HG02642 (cell line): Measurements from ENCODE around the gene ADAT3.

Source experiments
- ATAC-seq: cut with Tn5 transposase; IDR thresholded peaks from one replicate; pipeline ENCODE4 v1.9.1; 2021; ENCODE audit warnings: mild to moderate bottlenecking; ENCODE audit not compliant: unreplicated experiment, poor library complexity

ADAT3 gene

GRCh38 chr19:1905110-1905862 is at the start of gene ADAT3, which contains the start of gene SCAMP4:
Gene ADAT3 (plus strand): TSS chr19:1905399. CDS start chr19:1912048, 6,649 bp downstream.
Gene SCAMP4 (plus strand): TSS chr19:1905399. CDS start chr19:1915020, 9,621 bp downstream.
- peak; percentile 84 for ATAC-seq

DNA sequence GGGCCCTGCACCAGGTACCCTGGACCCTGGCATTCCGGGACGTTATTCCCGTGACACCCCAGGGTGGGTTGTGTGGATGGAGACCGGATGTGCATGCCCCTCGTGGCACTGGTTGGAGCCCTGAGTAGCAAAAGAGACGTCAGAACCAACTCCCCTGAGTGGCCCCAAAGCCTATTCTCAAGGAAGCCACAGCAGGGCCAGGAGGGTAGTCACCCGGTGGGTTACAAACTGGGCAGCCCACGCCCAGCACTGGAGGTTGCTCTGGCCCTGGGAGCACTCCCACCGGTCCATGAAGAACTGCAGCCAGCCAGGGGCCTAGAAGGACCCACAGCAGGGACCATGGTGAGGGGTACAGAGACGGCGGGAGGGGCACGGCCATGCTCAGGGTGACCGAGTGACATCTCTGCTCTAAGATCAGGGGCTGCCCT is 49.4 kb upstream of the ADAT3 start:
- no peak for ATAC-seq

DNA sequence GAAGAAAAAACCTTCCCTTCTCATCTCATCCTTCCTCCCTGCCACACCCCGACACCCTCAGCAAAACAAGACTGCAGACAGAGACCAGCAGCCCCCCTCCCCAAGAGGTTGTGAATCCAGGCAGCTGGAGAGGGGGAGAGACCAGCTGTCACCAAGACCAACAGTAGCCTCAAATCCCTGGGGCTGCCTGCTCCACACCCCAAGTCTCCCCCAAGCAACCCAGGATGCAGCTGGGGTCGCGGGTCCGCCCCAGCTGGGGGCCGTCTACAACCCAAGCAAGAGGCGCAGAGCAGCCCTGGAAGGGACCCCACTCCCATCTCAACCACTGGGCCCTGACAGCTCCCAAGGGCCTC is 48.9 kb upstream of the ADAT3 start:
- ATAC-seq: no peak

- peak; percentile 25 for ATAC-seq
Measured at GRCh38 chr19:1856698-1857603, 48.2 kb upstream of the ADAT3 start.

GRCh38 chr19:1857648-1858326 is 47.4 kb upstream of the ADAT3 start:
- ATAC-seq: no peak

GRCh38 chr19:1858412-1859081 is 46.7 kb upstream of the ADAT3 start:
- no peak for ATAC-seq

DNA sequence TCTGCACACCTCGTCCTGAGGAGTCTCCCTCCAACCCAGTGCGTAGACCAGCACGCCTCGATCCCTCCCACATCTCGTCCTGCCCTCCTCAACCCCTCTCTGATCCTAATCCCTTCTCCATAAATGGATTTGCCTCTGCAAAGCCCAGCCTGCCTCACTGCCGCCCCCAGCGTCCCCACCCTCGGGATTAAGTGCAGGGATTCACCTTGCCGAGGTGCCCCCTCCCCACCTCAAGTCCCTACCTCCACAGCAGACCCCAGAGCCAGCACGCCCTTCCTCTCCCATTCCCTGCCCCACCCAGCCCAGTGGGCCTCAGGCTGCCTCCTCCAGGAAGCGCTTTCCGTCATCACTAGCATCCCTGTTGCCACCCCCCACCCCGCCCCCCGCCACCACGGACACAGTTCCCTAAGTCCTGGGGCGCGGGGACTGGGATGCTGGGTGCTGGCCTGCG is 45.8 kb upstream of the ADAT3 start:
- ATAC-seq: no peak

GRCh38 chr19:1860042-1860775 is 45.0 kb upstream of the ADAT3 start:
- ATAC-seq: no peak

- ATAC-seq: no peak
Measured at GRCh38 chr19:1860821-1861598, 44.2 kb upstream of the ADAT3 start.

- ATAC-seq: no peak
Measured at GRCh38 chr19:1861599-1862031, 43.6 kb upstream of the ADAT3 start.

GRCh38 chr19:1862068-1862423 is 43.2 kb upstream of the ADAT3 start:
- ATAC-seq: no peak

- peak; percentile 16 for ATAC-seq
Measured at GRCh38 chr19:1862424-1863327, 42.5 kb upstream of the ADAT3 start.

DNA sequence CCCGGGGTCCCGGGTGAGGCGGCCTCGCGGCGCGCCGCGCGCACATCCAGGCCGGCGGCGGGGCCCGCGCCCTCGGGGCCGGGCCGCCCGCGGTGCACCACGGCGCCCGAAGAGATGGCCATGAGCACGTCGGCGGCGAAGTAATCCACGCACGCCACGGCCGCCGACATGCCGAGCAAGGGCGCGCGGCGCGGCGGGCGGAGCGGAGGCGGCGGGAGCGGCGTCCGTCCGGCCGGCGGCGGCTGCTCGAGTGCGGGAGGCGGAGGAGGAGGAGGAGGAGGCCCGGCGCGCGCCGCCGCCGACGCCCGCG is 41.9 kb upstream of the ADAT3 start, which contains the start of gene KLF16:
Gene KLF16, minus strand, starts transcription at position 252 of the 310 bp plus-strand sequence. Its CDS starts 82 bp downstream, at position 170.
- ATAC-seq: peak; percentile 6

- peak; percentile 64 for ATAC-seq
Measured at GRCh38 chr19:1863638-1864479, 41.3 kb upstream of the ADAT3 start.

DNA sequence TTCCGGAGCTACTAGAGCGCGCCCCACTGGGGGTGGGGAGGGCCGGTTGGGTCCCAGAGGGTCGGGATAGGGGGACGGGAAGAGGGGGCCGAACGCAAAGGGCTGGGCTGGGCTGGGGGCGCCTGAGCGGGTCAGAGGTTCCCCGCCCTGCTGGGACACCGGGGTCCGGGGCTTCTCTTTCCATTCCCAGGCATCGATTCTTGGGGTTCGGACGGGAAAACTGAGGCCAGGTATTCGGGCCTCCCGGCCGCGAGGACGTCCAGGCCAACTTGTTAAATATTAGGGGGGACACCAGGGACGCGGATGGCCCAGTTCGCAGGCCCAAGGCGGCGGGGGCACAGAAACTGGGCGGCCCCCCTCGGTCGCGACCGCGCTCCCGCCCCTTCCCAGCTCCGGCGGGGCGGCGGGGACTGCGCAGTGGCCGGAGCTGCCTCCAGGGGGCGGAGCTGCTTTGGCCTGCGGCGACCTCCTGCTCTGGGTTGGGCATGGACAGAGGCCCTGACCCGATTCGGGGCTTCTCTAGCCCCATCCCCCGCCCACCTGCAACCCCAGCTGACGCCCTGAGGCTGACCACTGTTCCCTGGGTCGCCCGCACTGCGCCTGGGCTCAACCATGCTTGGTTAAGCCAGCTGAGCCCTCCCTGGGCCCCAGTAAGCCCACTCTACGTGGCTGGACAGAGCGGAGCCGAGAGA is 40.6 kb upstream of the ADAT3 start:
- peak; percentile 33 for ATAC-seq
